Calu3 (cell line): ENCODE measurements around the gene PSMB1. TPM values are rescaled to one million over a fixed set of nuclear protein-coding genes. Genes with fewer than 3 reads are reported as not detected.

Experiments
- BruUV-seq: library from RNA; stranded (reverse); fragments of 400-500 nt; replicated peaks from 2 replicates; lab custom pipeline; 2021; lab: Mats Ljungman, UMichigan
- CTCF ChIA-PET: fragments of 300-600 bp; sonication (Branson Sonifier 250); formaldehyde crosslinking; loops from one replicate; lab custom pipeline; 2022; ENCODE audit warnings: antibody characterized with exemption; lab: Charles Lee
- DNase-seq: peaks from one replicate; pipeline ENCODE4 v3.0.0; 2022
- H3K27ac Mint-ChIP-seq: one replicate; pipeline ENCODE4 v1.8.0; 2022; ENCODE audit warnings: mixed read lengths; ENCODE audit not compliant: unreplicated experiment
- H3K27me3 Mint-ChIP-seq: one replicate; pipeline ENCODE4 v1.8.0; 2022; ENCODE audit warnings: mixed read lengths; ENCODE audit not compliant: unreplicated experiment
- H3K36me3 Mint-ChIP-seq: one replicate; pipeline ENCODE4 v1.8.0; 2022; ENCODE audit warnings: mild to moderate bottlenecking, moderate library complexity, mixed read lengths; ENCODE audit not compliant: insufficient read depth, unreplicated experiment
- H3K4me1 Mint-ChIP-seq: one replicate; pipeline ENCODE4 v1.8.0; 2022; ENCODE audit warnings: mild to moderate bottlenecking, low read depth, mixed read lengths; ENCODE audit not compliant: unreplicated experiment
- H3K4me3 Mint-ChIP-seq: one replicate; pipeline ENCODE4 v1.8.0; 2022; ENCODE audit warnings: mild to moderate bottlenecking, low read depth, moderate library complexity, mixed read lengths; ENCODE audit not compliant: unreplicated experiment
- H3K9me3 Mint-ChIP-seq: one replicate; pipeline ENCODE4 v1.8.0; 2022; ENCODE audit warnings: low read depth, mixed read lengths; ENCODE audit not compliant: unreplicated experiment
- CTCF ChIP-seq: fragments of 200-600 bp; IDR thresholded peaks from one replicate; pipeline ENCODE4 v1.8.0; 2022; ENCODE audit warnings: antibody characterized with exemption; ENCODE audit not compliant: unreplicated experiment
- intact Hi-C: fragments of 100-400 bp; cut with micrococcal nuclease; formaldehyde crosslinking; loops from one replicate; pipeline ENCODE4 v1.10.0; 2022; ENCODE audit not compliant: unreplicated experiment
- total RNA-seq: library from RNA; stranded (reverse); gene quantifications from 2 replicates; pipeline ENCODE4 v1.2.3, GENCODE V29; 2022

PSMB1 gene
- total RNA-seq, 1 experiment from 2014 or later, result 156 TPM

GRCh38 chr6:170489836-170490235, 63.3 kb downstream of the PSMB1 start:
- no peak for TF ChIP-seq CTCF
- no peaks in the 10 kb centered on the region for H3K36me3 Mint-ChIP-seq
- no peaks in the 10 kb centered on the region for H3K9me3 Mint-ChIP-seq
- no peak overlapping the region for H3K27ac Mint-ChIP-seq
- H3K27me3 Mint-ChIP-seq, result peaks cover 45% of the 10 kb centered on the region
- intact Hi-C loops, result no loop called here
- H3K4me3 Mint-ChIP-seq, result no peak overlapping the region
- no peak for DNase-seq
- no TSS peak for BruUV-seq
- no peaks in the 10 kb centered on the region for H3K4me1 Mint-ChIP-seq
- CTCF ChIA-PET, result no interaction called here

- Mint-ChIP-seq H3K4me1 (no peaks in the 10 kb centered on the region), H3K27me3 (peaks cover 35% of the 10 kb centered on the region), H3K9me3 (no peaks in the 10 kb centered on the region), H3K4me3 (no peak overlapping the region), H3K36me3 (no peaks in the 10 kb centered on the region), H3K27ac (no peak overlapping the region)
- no peak for DNase-seq
- CTCF ChIA-PET, result no interaction called here
- intact Hi-C loops, result no loop called here
- TF ChIP-seq CTCF, result no peak
- BruUV-seq, result no TSS peak
These were observed 65.3 kb downstream of the PSMB1 start for GRCh38 chr6:170487707-170488329.

GRCh38 chr6:170485159-170485558, 67.9 kb downstream of the PSMB1 start:
- no peaks in the 10 kb centered on the region for H3K9me3 Mint-ChIP-seq
- no peak for TF ChIP-seq CTCF
- no peak overlapping the region for H3K27ac Mint-ChIP-seq
- CTCF ChIA-PET, result no interaction called here
- no peak overlapping the region for H3K4me3 Mint-ChIP-seq
- no peak for DNase-seq
- no TSS peak for BruUV-seq
- peaks cover 34% of the 10 kb centered on the region for H3K27me3 Mint-ChIP-seq
- H3K4me1 Mint-ChIP-seq, result no peaks in the 10 kb centered on the region
- H3K36me3 Mint-ChIP-seq, result no peaks in the 10 kb centered on the region
- intact Hi-C loops, result no loop called here

Other genes with a start within 250 kb of the PSMB1 start
- 13.2 and 13.9 TPM in 2 replicates for gene FAM120B, start 246.5 kb downstream of the PSMB1 start, total RNA-seq
- gene TBP, start 1.1 kb upstream of the PSMB1 start, total RNA-seq, result 13.7 and 13.9 TPM in 2 replicates
- 34.5 and 36.6 TPM in 2 replicates for gene PDCD2, start 31.3 kb upstream of the PSMB1 start, total RNA-seq